Measurements from ENCODE around the gene KRTAP10-12. TPM values are rescaled to one million over a fixed set of nuclear protein-coding genes. Genes with fewer than 3 reads are reported as not detected.

Gene KRTAP10-12
- total RNA-seq, 2 experiments from 2014 or later = not detected

GRCh38 chr21:44695184-44695583, 1.8 kb upstream of the KRTAP10-12 start:
- Histone ChIP-seq H3K9me3 (ENCODE audit: control insufficient read depth in 1 of 2, insufficient read depth in 1 of 2, low read length in 2 of 2) (peaks cover 11% of the 10 kb centered on the region in 2 experiments), H3K36me3 (ENCODE audit: insufficient read depth, low read length) (no peaks in the 10 kb centered on the region), H3K27me3 (ENCODE audit: control insufficient read depth in 1 of 2, insufficient read depth in 2 of 2, low read length in 2 of 2) (peaks cover 20 to 30% of the 10 kb centered on the region in 2 experiments), H3K27ac (ENCODE audit: low read depth in 1 of 2, low read length in 2 of 2) (no peak overlapping the region), H3K4me1 (ENCODE audit: insufficient read depth, low read length) (peaks cover 5% of the 10 kb centered on the region), H3K4me3 (ENCODE audit: low read length) (no peak overlapping the region)
- intact Hi-C loops (cut with DNase I, micrococcal nuclease) = no loop called here
- TF ChIP-seq CTCF (IDR thresholded peaks at IDR 0.05) = no peak
- Mint-ChIP-seq H3K4me3 (no peak overlapping the region), H3K4me1 (ENCODE audit: low read depth) (peaks cover 19% of the 10 kb centered on the region), H3K27ac (no peak overlapping the region), H3K36me3 (ENCODE audit: low read depth) (no peaks in the 10 kb centered on the region), H3K9me3 (peaks cover 5% of the 10 kb centered on the region), H3K27me3 (peaks cover 55% of the 10 kb centered on the region)
- ATAC-seq (ENCODE audit: poor library complexity) = no peak
- no peak for DNase-seq
- CTCF ChIA-PET = no interaction called here
- POLR2A ChIA-PET = interaction anchor here (1.0 kb wide), 1 partner anchor 38 kb away, joined by 4 read pairs; the partner anchor contains the start of gene KRTAP12-3

- no peak overlapping the region for H3K4me3 ChIP-seq (ENCODE audit: low read length)
- DNase-seq (no peak), ATAC-seq (ENCODE audit: poor library complexity) (no peak)
- intact Hi-C loops (cut with DNase I, micrococcal nuclease) = no loop called here
- TF ChIP-seq CTCF (IDR thresholded peaks at IDR 0.05) = no peak
- peaks cover 19% of the 10 kb centered on the region for H3K4me1 Mint-ChIP-seq (ENCODE audit: low read depth)
- ChIA-PET CTCF (no interaction called here), POLR2A (no interaction called here)
- H3K27ac ChIP-seq (ENCODE audit: low read depth in 1 of 2, low read length in 2 of 2) = no peak overlapping the region
- no peaks in the 10 kb centered on the region for H3K36me3 ChIP-seq (ENCODE audit: insufficient read depth, low read length)
- H3K27me3 Mint-ChIP-seq = peaks cover 57% of the 10 kb centered on the region
- H3K9me3 ChIP-seq (ENCODE audit: control insufficient read depth in 1 of 2, insufficient read depth in 1 of 2, low read length in 2 of 2) = peaks cover 11% of the 10 kb centered on the region in 2 experiments
- peaks cover 5% of the 10 kb centered on the region for H3K4me1 ChIP-seq (ENCODE audit: insufficient read depth, low read length)
- peaks cover 24 to 35% of the 10 kb centered on the region in 2 experiments for H3K27me3 ChIP-seq (ENCODE audit: control insufficient read depth in 1 of 2, insufficient read depth in 2 of 2, low read length in 2 of 2)
- H3K36me3 Mint-ChIP-seq (ENCODE audit: low read depth) = no peaks in the 10 kb centered on the region
- H3K4me3 Mint-ChIP-seq = no peak overlapping the region
- H3K27ac Mint-ChIP-seq = no peak overlapping the region
- peaks cover 5% of the 10 kb centered on the region for H3K9me3 Mint-ChIP-seq
Measured at GRCh38 chr21:44695641-44696040, 1.3 kb upstream of the KRTAP10-12 start.

GRCh38 chr21:44696572-44696971, 400 bp upstream of the KRTAP10-12 start:
- Histone ChIP-seq H3K4me3 (ENCODE audit: low read length) (no peak overlapping the region), H3K9me3 (ENCODE audit: control insufficient read depth in 1 of 2, insufficient read depth in 1 of 2, low read length in 2 of 2) (peaks cover 11% of the 10 kb centered on the region in 2 experiments), H3K4me1 (ENCODE audit: insufficient read depth, low read length) (peaks cover 5% of the 10 kb centered on the region), H3K36me3 (ENCODE audit: insufficient read depth, low read length) (no peaks in the 10 kb centered on the region), H3K27ac (ENCODE audit: low read depth in 1 of 2, low read length in 2 of 2) (no peak overlapping the region), H3K27me3 (ENCODE audit: control insufficient read depth in 1 of 2, insufficient read depth in 2 of 2, low read length in 2 of 2) (peaks cover 34 to 44% of the 10 kb centered on the region in 2 experiments)
- Mint-ChIP-seq H3K9me3 (peaks cover 5% of the 10 kb centered on the region), H3K27ac (no peak overlapping the region), H3K27me3 (peaks cover 60% of the 10 kb centered on the region), H3K4me1 (ENCODE audit: low read depth) (peaks cover 11% of the 10 kb centered on the region), H3K36me3 (ENCODE audit: low read depth) (no peaks in the 10 kb centered on the region), H3K4me3 (no peak overlapping the region)
- CTCF ChIA-PET = no interaction called here
- DNase-seq = no peak
- intact Hi-C loops (cut with DNase I, micrococcal nuclease) = no loop called here
- ATAC-seq (ENCODE audit: poor library complexity) = no peak
- POLR2A ChIA-PET = interaction anchor here (0.6 kb wide), 1 partner anchor 83 kb away, joined by 3 read pairs; no protein-coding TSS in a partner anchor
- no peak for TF ChIP-seq CTCF (IDR thresholded peaks at IDR 0.05)

All from CD4-positive, alpha-beta T cell (primary cell).